HCT116 (cell line): ENCODE data around the gene CHRNE. TPM values are rescaled to one million over a fixed set of nuclear protein-coding genes. Genes with fewer than 3 reads are reported as not detected.

Source experiments
- ATAC-seq: fragments of 200-7000 bp; cut with Tn5 transposase; 2 replicates; pipeline ENCODE4 v1.9.1; 2020; ENCODE audit warnings: mild to moderate bottlenecking, moderate library complexity
- Bru-seq: library from RNA; stranded (reverse); fragments of 400-500 nt; gene quantifications from one replicate; lab custom pipeline; 2021; lab: Mats Ljungman, UMichigan
- BruChase-seq, 2 experiments: library from RNA; stranded (reverse); fragments of 400-500 nt; gene quantifications; one replicate each; lab custom pipeline; 2021; lab: Mats Ljungman, UMichigan
- BruUV-seq: library from RNA; stranded (reverse); fragments of 400-500 nt; replicated peaks from 2 replicates; lab custom pipeline; 2021; lab: Mats Ljungman, UMichigan
- CTCF ChIA-PET: fragments of 300-600 bp; sonication (Branson Sonifier 250); formaldehyde crosslinking; loops from one replicate; lab custom pipeline; 2021; ENCODE audit warnings: antibody characterized with exemption; lab: Charles Lee
- POLR2A ChIA-PET: fragments of 300-600, 350-600 bp; sonication (Branson Sonifier 250); formaldehyde crosslinking; loops from one replicate; lab custom pipeline; 2021; ENCODE audit warnings: antibody characterized with exemption; lab: Charles Lee
- RAD21 ChIA-PET, 2 experiments: fragments of 300-600 bp; sonication (Branson Sonifier 250); formaldehyde crosslinking; loops; one replicate each; lab custom pipeline; 2023; ENCODE audit warnings: low total read pairs in 2 of 2; ENCODE audit not compliant: uncharacterized antibody in 2 of 2, unreplicated experiment in 2 of 2, low non-redundant PET in 1 of 2; lab: Charles Lee
- DNase-seq: peaks from one replicate; pipeline ENCODE4 v3.0.0-alpha.2; 2010; ENCODE audit warnings: low read depth, low spot score
- H2AFZ ChIP-seq: fragments of 200-600 bp; shearing (Covaris generic), sonication (generic); 2 replicates; pipeline ENCODE4 v1.6.1; 2017; ENCODE audit warnings: low read depth, mixed run types, mixed read lengths, antibody characterized with exemption, low read length; ENCODE audit not compliant: poor library complexity, severe bottlenecking
- H3K27ac ChIP-seq: 2 replicates; pipeline ENCODE4 v1.5.1; 2012; ENCODE audit warnings: low read depth, low read length
- H3K27me3 ChIP-seq: fragments of 200-600 bp; sonication (generic); 2 replicates; pipeline ENCODE4 v1.6.1; 2016; ENCODE audit warnings: mixed run types, low read length, mixed read lengths; ENCODE audit not compliant: insufficient read depth
- H3K36me3 ChIP-seq, 2 experiments: fragments of 200-500 bp in 1 of 2; fragments of 200-600 bp in 1 of 2; sonication (Bioruptor generic) in 1 of 2; sonication (generic) in 1 of 2; 2 replicates each; pipeline versions ENCODE4 v1.5.1 to v1.6.1; 2014 to 2016; ENCODE audit warnings: low read length in 2 of 2, inconsistent platforms in 1 of 2, mixed read lengths in 1 of 2, mixed run types in 1 of 2; ENCODE audit not compliant: insufficient read depth in 2 of 2, control insufficient read depth in 1 of 2
- H3K4me1 ChIP-seq, 2 experiments: fragments of 200-600 bp in 1 of 2; sonication (generic) in 1 of 2; 2 replicates each; pipeline versions ENCODE4 v1.5.1 to v1.6.1; 2012 to 2017; ENCODE audit warnings: low read length in 2 of 2, inconsistent platforms in 1 of 2, mild to moderate bottlenecking in 1 of 2, mixed read lengths in 1 of 2, mixed run types in 1 of 2, moderate library complexity in 1 of 2; ENCODE audit not compliant: insufficient read depth in 2 of 2, control insufficient read depth in 1 of 2
- H3K4me2 ChIP-seq: fragments of 200-600 bp; sonication (generic); 2 replicates; pipeline ENCODE4 v1.6.1; 2017; ENCODE audit warnings: mixed run types, low read length, mixed read lengths
- H3K4me3 ChIP-seq, 2 experiments: fragments of 200-600 bp in 1 of 2; sonication (generic) in 1 of 2; replicated peaks in 1 of 2; 2 replicates each; pipeline ENCODE4 v1.5.1; 2011 to 2016; ENCODE audit warnings: low read length in 2 of 2, control low read depth in 1 of 2, low read depth in 1 of 2, mild to moderate bottlenecking in 1 of 2, mixed read lengths in 1 of 2, mixed run types in 1 of 2
- H3K79me2 ChIP-seq: fragments of 200-600 bp; sonication (generic); 2 replicates; pipeline ENCODE4 v1.6.1; 2017; ENCODE audit warnings: mild to moderate bottlenecking, mixed run types, low read length, moderate library complexity, mixed read lengths; ENCODE audit not compliant: insufficient read depth
- H3K9ac ChIP-seq: fragments of 200-600 bp; sonication (generic); 2 replicates; pipeline ENCODE4 v1.6.1; 2016; ENCODE audit warnings: low read length, mixed read lengths
- H3K9me2 ChIP-seq: fragments of 200-600 bp; sonication (generic), shearing (Covaris generic); 2 replicates; pipeline ENCODE4 v1.6.1; 2017; ENCODE audit warnings: mixed run types, mild to moderate bottlenecking, moderate library complexity; ENCODE audit not compliant: insufficient read depth
- H3K9me3 ChIP-seq, 2 experiments: fragments of 200-500 bp in 1 of 2; fragments of 200-600 bp in 1 of 2; sonication (Bioruptor generic) in 1 of 2; sonication (generic) in 1 of 2; 2 replicates each; pipeline ENCODE4 v1.6.1; 2014 to 2017; ENCODE audit warnings: low read length in 2 of 2, mixed read lengths in 2 of 2, inconsistent platforms in 1 of 2, low read depth in 1 of 2, mild to moderate bottlenecking in 1 of 2, mixed run types in 1 of 2, moderate library complexity in 1 of 2; ENCODE audit not compliant: control insufficient read depth in 1 of 2, insufficient read depth in 1 of 2
- H4K20me1 ChIP-seq: fragments of 200-600 bp; sonication (generic), shearing (Covaris generic); 2 replicates; pipeline ENCODE4 v1.6.1; 2017; ENCODE audit warnings: mixed run types, mild to moderate bottlenecking, moderate library complexity; ENCODE audit not compliant: insufficient read depth
- ATF3 ChIP-seq: IDR thresholded peaks from 2 replicates; pipeline ENCODE4 v1.6.1; 2012
- CBX3 ChIP-seq: IDR thresholded peaks from 2 replicates; pipeline ENCODE4 v1.6.1; 2012; ENCODE audit warnings: low read depth
- CEBPB ChIP-seq: IDR thresholded peaks from 2 replicates; pipeline ENCODE4 v1.6.1; 2012; ENCODE audit warnings: low read depth
- CTCF ChIP-seq, 3 experiments: fragments of 200-600 bp in 1 of 3; sonication (generic) in 1 of 3; IDR thresholded peaks in 2 of 3; conservative IDR thresholded peaks in 1 of 3; 2 replicates each; pipeline ENCODE4 v1.5.1; 2012 to 2017; ENCODE audit warnings: low read depth in 2 of 3, low read length in 2 of 3, antibody characterized with exemption in 1 of 3, borderline replicate concordance in 1 of 3, control low read depth in 1 of 3, mild to moderate bottlenecking in 1 of 3, mixed read lengths in 1 of 3, mixed run types in 1 of 3, moderate library complexity in 1 of 3; ENCODE audit not compliant: insufficient read depth in 1 of 3
- ELF1 ChIP-seq: IDR thresholded peaks from 2 replicates; pipeline ENCODE4 v1.6.1; 2012; ENCODE audit warnings: low read depth, borderline replicate concordance
- EZH2 ChIP-seq: fragments of 200-600 bp; sonication (generic); IDR thresholded peaks from 2 replicates; pipeline ENCODE4 v1.6.1; 2017; ENCODE audit warnings: antibody characterized with exemption, mixed run types
- FOSL1 ChIP-seq: IDR thresholded peaks from 2 replicates; pipeline ENCODE4 v1.6.1; 2012; ENCODE audit warnings: low read depth
- MAX ChIP-seq: IDR thresholded peaks from 2 replicates; pipeline ENCODE4 v1.6.1; 2012
- POLR2A ChIP-seq: IDR thresholded peaks from 2 replicates; pipeline ENCODE4 v1.7.0; 2011; ENCODE audit warnings: borderline replicate concordance; ENCODE audit not compliant: insufficient read depth, insufficient read length; ENCODE audit errors: extremely low read depth
- POLR2AphosphoS5 ChIP-seq: IDR thresholded peaks from 2 replicates; pipeline ENCODE4 v1.6.1; 2011; ENCODE audit warnings: mild to moderate bottlenecking, low read depth, low read length, moderate library complexity
- RAD21 ChIP-seq: IDR thresholded peaks from 2 replicates; pipeline ENCODE4 v1.6.1; 2012; ENCODE audit warnings: low read depth, mild to moderate bottlenecking
- SIN3A ChIP-seq: IDR thresholded peaks from 2 replicates; pipeline ENCODE4 v1.6.1; 2012; ENCODE audit warnings: low read depth
- TCF7L2 ChIP-seq: IDR thresholded peaks from 2 replicates; pipeline ENCODE4 v1.7.0; 2011; ENCODE audit warnings: borderline replicate concordance, inconsistent platforms; ENCODE audit not compliant: insufficient read depth, insufficient read length; ENCODE audit errors: extremely low read depth
- ZFX ChIP-seq: fragments of 450-650 bp; IDR thresholded peaks from 2 replicates; pipeline ENCODE4 v1.6.1; 2017
- ZNF274 ChIP-seq: fragments of 200-500 bp; sonication (Bioruptor generic); IDR thresholded peaks from 2 replicates; pipeline ENCODE4 v1.6.1; 2014; ENCODE audit warnings: mild to moderate bottlenecking, low read depth, low read length, inconsistent platforms
- intact Hi-C: fragments of 100-400 bp; cut with micrococcal nuclease; formaldehyde crosslinking; loops from 2 replicates; pipeline ENCODE4 v1.10.0; 2022
- long read RNA-seq: library from polyadenylated mRNA; unstranded; transcript quantifications from one replicate; pipeline ENCODE4 v2.0.0, GENCODE V29; 2021; ENCODE audit not compliant: unreplicated experiment
- polyA plus RNA-seq: library from polyadenylated mRNA; unstranded; fragments of >200 nt; gene quantifications from 2 replicates; pipeline ENCODE4 v1.2.1, GENCODE V29; 2012; ENCODE audit warnings: missing spikeins
- total RNA-seq: library from RNA; stranded (reverse); gene quantifications from one replicate; pipeline ENCODE4 v1.2.1, GENCODE V29; 2021; ENCODE audit not compliant: unreplicated experiment

The CHRNE gene
- 0.30 TPM for total RNA-seq
- 0.30 and 0.36 TPM in 2 replicates for polyA plus RNA-seq
- percentile 54 among the genes with signal in this experiment for Bru-seq, nascent RNA
- percentile 71 among the genes with signal in this experiment for BruChase-seq, experiment 1, labeled RNA remaining after a 6-hour chase
- BruChase-seq, experiment 2, labeled RNA remaining after a 2-hour chase: percentile 63 among the genes with signal in this experiment
- long read RNA-seq, partial matches to known transcripts: 0 of 7 reads
- long read RNA-seq, other reads (novel, unspliced or antisense): 7 of 7 reads

- ChIA-PET CTCF (interaction anchor here (0.7 to 2.1 kb wide), 9 partner anchors 10 to 338 kb away, joined by 3 to 12 read pairs (median 5); partner anchors contain the start of genes RNF167, SLC25A11 and SPAG7), RAD21 (interaction anchor here in 1 of 2 experiments (0.6 kb wide), 1 partner anchor 8 kb away, joined by 3 read pairs; no protein-coding TSS in a partner anchor), POLR2A (interaction anchor here (1.0 kb wide), 1 partner anchor 171 kb away, joined by 3 read pairs; no protein-coding TSS in a partner anchor)
- TF ChIP-seq TCF7L2: peak; percentile 41
- TF ChIP-seq ELF1: no peak
- no peak for TF ChIP-seq CEBPB
- TF ChIP-seq POLR2A: no peak
- TF ChIP-seq POLR2AphosphoS5: 0 out of 2 replicates have a peak, but pooled peaks have one; percentile 12
- no peak for TF ChIP-seq EZH2
- TF ChIP-seq CTCF (IDR thresholded peaks at IDR 0.05 in 2 of 3, conservative IDR thresholded peaks at IDR 0.05 in 1 of 3; ENCODE audit: borderline replicate concordance in 1 of 3, insufficient read depth in 1 of 3, low read depth in 2 of 3, low read length in 2 of 3): peak; percentile 67 to 81 (median 74); a peak in 5 of 6 replicates
- TF ChIP-seq MAX: peak; percentile 76
- no peak for TF ChIP-seq ZNF274
- peak; percentile 73 for TF ChIP-seq RAD21
- no peak for TF ChIP-seq ATF3
- no peak for TF ChIP-seq CBX3
- 0 out of 2 replicates have a peak, but pooled peaks have one; percentile 20 for TF ChIP-seq SIN3A
- no peak for TF ChIP-seq ZFX
- TF ChIP-seq FOSL1: no peak
- H3K27me3 ChIP-seq: no peaks in the 10 kb centered on the region
- intact Hi-C loops: no loop called here
- H3K9me2 ChIP-seq: no peaks in the 10 kb centered on the region
- no peak within 1 kb of the TSS for H3K4me3 ChIP-seq
- no peaks in the 10 kb centered on the region for H3K9me3 ChIP-seq
- peaks cover 10 to 14% of the 10 kb centered on the region in 2 experiments for H3K4me1 ChIP-seq
- H2AFZ ChIP-seq: no peak within 1 kb of the TSS
- H3K9ac ChIP-seq: no peak within 1 kb of the TSS
- no peaks in the 10 kb centered on the region for H3K36me3 ChIP-seq
- no TSS peak for BruUV-seq
- no peaks in the 10 kb centered on the region for H3K79me2 ChIP-seq
- peak; percentile 87 for DNase-seq
- H3K4me2 ChIP-seq: peak within 1 kb of the TSS; percentile 45
- no peaks in the 10 kb centered on the region for H4K20me1 ChIP-seq
- no peak within 1 kb of the TSS; the same call in 1 of the 2 replicates for H3K27ac ChIP-seq
- ATAC-seq: peak; percentile 89
These were observed at the start of gene CHRNE for GRCh38 chr17:4903051-4903818. CHRNE (minus strand) TSS chr17:4903098; CDS start chr17:4903063, 35 bp downstream.
